SHP77 treated with DMSO at 0.1 percent for 48 hours (cell line): ENCODE data around the gene DMAC1.

Source experiments
- DNase-seq: peaks from one replicate; lab custom pipeline; 2025; lab: John Stamatoyannopoulos, UW

The DMAC1 gene

GRCh38 chr9:7799234-7799943 lies at the start of gene DMAC1:
Gene DMAC1, minus strand, starts transcription at chr9:7799778. Its CDS starts 44 bp downstream, at chr9:7799734.
- DNase-seq: peak; percentile 14

- no peak for DNase-seq
Measured at GRCh38 chr9:7849362-7849761, 49.8 kb upstream of the DMAC1 start.

GRCh38 chr9:7848498-7848897 lies 48.9 kb upstream of the DMAC1 start:
- DNase-seq: no peak

GRCh38 chr9:7844242-7844641 lies 44.7 kb upstream of the DMAC1 start:
- DNase-seq: no peak

GRCh38 chr9:7841831-7842230 lies 42.3 kb upstream of the DMAC1 start:
- no peak for DNase-seq

GRCh38 chr9:7834531-7834930 lies 35.0 kb upstream of the DMAC1 start:
- DNase-seq: no peak

- no peak for DNase-seq
Measured at GRCh38 chr9:7828334-7828733, 28.8 kb upstream of the DMAC1 start.

- DNase-seq: no peak
Measured at GRCh38 chr9:7827792-7828191, 28.2 kb upstream of the DMAC1 start.

GRCh38 chr9:7827056-7827455 lies 27.5 kb upstream of the DMAC1 start:
- DNase-seq: no peak

- DNase-seq: no peak
Measured at GRCh38 chr9:7823651-7824050, 24.1 kb upstream of the DMAC1 start.

GRCh38 chr9:7819984-7820383 lies 20.4 kb upstream of the DMAC1 start:
- DNase-seq: no peak

GRCh38 chr9:7816021-7816420 lies 16.4 kb upstream of the DMAC1 start:
- DNase-seq: no peak

GRCh38 chr9:7813030-7813429 lies 13.5 kb upstream of the DMAC1 start:
- DNase-seq: no peak

- DNase-seq: no peak
Measured at GRCh38 chr9:7811677-7812076, 12.1 kb upstream of the DMAC1 start.

- no peak for DNase-seq
Measured at GRCh38 chr9:7802666-7803065, 3.1 kb upstream of the DMAC1 start.

- no peak for DNase-seq
Measured at GRCh38 chr9:7799944-7800285, 337 bp upstream of the DMAC1 start.

- no peak for DNase-seq
Measured at GRCh38 chr9:7794196-7794595, 5.4 kb downstream of the DMAC1 start.

- DNase-seq: peak; percentile 23
Measured at GRCh38 chr9:7791394-7791793, 8.2 kb downstream of the DMAC1 start.

- no peak for DNase-seq
Measured at GRCh38 chr9:7790819-7791182, 8.8 kb downstream of the DMAC1 start.

- DNase-seq: no peak
Measured at GRCh38 chr9:7790022-7790818, 9.4 kb downstream of the DMAC1 start.

- DNase-seq: no peak
Measured at GRCh38 chr9:7788772-7789171, 10.8 kb downstream of the DMAC1 start.

GRCh38 chr9:7785813-7786212 lies 13.8 kb downstream of the DMAC1 start:
- no peak for DNase-seq

GRCh38 chr9:7784472-7784871 lies 15.1 kb downstream of the DMAC1 start:
- DNase-seq: no peak

GRCh38 chr9:7783635-7784063 lies 15.9 kb downstream of the DMAC1 start:
- DNase-seq: no peak
